Osteocyte (in vitro differentiated cells): ENCODE results near the gene MRPS7. TPM values are rescaled to one million over a fixed set of nuclear protein-coding genes. Genes with fewer than 3 reads are reported as not detected.

Experiments
- DNase-seq: peaks from one replicate; pipeline ENCODE4 v3.0.0; 2021; ENCODE audit warnings: mixed read lengths; ENCODE audit not compliant: unreplicated experiment; ENCODE audit errors: extremely low spot score
- H3K27ac Mint-ChIP-seq: one replicate; pipeline ENCODE4 v1.8.0; 2021; ENCODE audit warnings: mild to moderate bottlenecking, mixed read lengths; ENCODE audit not compliant: unreplicated experiment
- H3K27me3 Mint-ChIP-seq: one replicate; pipeline ENCODE4 v1.8.0; 2021; ENCODE audit warnings: mixed read lengths; ENCODE audit not compliant: unreplicated experiment
- H3K36me3 Mint-ChIP-seq: one replicate; pipeline ENCODE4 v1.8.0; 2021; ENCODE audit warnings: mixed read lengths; ENCODE audit not compliant: unreplicated experiment
- H3K4me1 Mint-ChIP-seq: one replicate; pipeline ENCODE4 v1.8.0; 2021; ENCODE audit warnings: mixed read lengths; ENCODE audit not compliant: unreplicated experiment
- H3K4me3 Mint-ChIP-seq: one replicate; pipeline ENCODE4 v1.8.0; 2021; ENCODE audit warnings: mild to moderate bottlenecking, moderate library complexity, mixed read lengths; ENCODE audit not compliant: unreplicated experiment
- H3K9me3 Mint-ChIP-seq: one replicate; pipeline ENCODE4 v1.8.0; 2021; ENCODE audit warnings: mixed read lengths; ENCODE audit not compliant: unreplicated experiment
- CTCF ChIP-seq: fragments of 200-600 bp; sonication (generic); IDR thresholded peaks from 2 replicates; pipeline ENCODE4 v1.5.0; 2021; ENCODE audit warnings: antibody characterized with exemption, mild to moderate bottlenecking, moderate library complexity
- total RNA-seq: library from RNA; stranded (reverse); gene quantifications from 2 replicates; pipeline ENCODE4 v1.2.1, GENCODE V29; 2021

Gene MRPS7
- total RNA-seq, 1 donor from 2014 or later, result 49.6 TPM

- no peak for DNase-seq
- H3K27me3 Mint-ChIP-seq, result no peaks in the 10 kb centered on the region
- no peak overlapping the region for H3K27ac Mint-ChIP-seq
- peaks cover 5% of the 10 kb centered on the region for H3K4me1 Mint-ChIP-seq
- TF ChIP-seq CTCF, result no peak
- peaks cover 4% of the 10 kb centered on the region for H3K36me3 Mint-ChIP-seq
- H3K9me3 Mint-ChIP-seq, result no peaks in the 10 kb centered on the region
- no peak overlapping the region for H3K4me3 Mint-ChIP-seq
Observed at GRCh38 chr17:75313941-75314551, 52.4 kb downstream of the MRPS7 start.

- Mint-ChIP-seq H3K27ac (peak overlapping the region; percentile 34), H3K4me1 (no peaks in the 10 kb centered on the region), H3K4me3 (no peak overlapping the region), H3K36me3 (peaks cover 13% of the 10 kb centered on the region), H3K9me3 (no peaks in the 10 kb centered on the region), H3K27me3 (no peaks in the 10 kb centered on the region)
- no peak for TF ChIP-seq CTCF
- DNase-seq, result no peak
Observed at GRCh38 chr17:75315541-75316243, 54.0 kb downstream of the MRPS7 start.

Other genes with a start within 250 kb of the MRPS7 start
- 22.4 and 25.1 TPM in 2 replicates for gene MRPL58, start 249.2 kb upstream of the MRPS7 start, total RNA-seq
- gene ATP5PD, start 214.9 kb upstream of the MRPS7 start, total RNA-seq, result 195 and 212 TPM in 2 replicates
- 22.3 and 23.7 TPM in 2 replicates for gene KCTD2, start 214.7 kb upstream of the MRPS7 start, total RNA-seq
- gene SLC16A5, start 173.9 kb upstream of the MRPS7 start, total RNA-seq, result 7.0 and 7.6 TPM in 2 replicates
- gene ARMC7, start 151.9 kb upstream of the MRPS7 start, total RNA-seq, result 12.8 and 13.6 TPM in 2 replicates
- gene NT5C, start 130.1 kb upstream of the MRPS7 start, total RNA-seq, result 45.6 and 48.2 TPM in 2 replicates
- 89.7 and 95.9 TPM in 2 replicates for gene JPT1, start 107.4 kb upstream of the MRPS7 start, total RNA-seq
- gene SUMO2, start 78.9 kb upstream of the MRPS7 start, total RNA-seq, result 472 and 483 TPM in 2 replicates
- 58.1 and 61.1 TPM in 2 replicates for gene NUP85, start 56.2 kb upstream of the MRPS7 start, total RNA-seq
- gene GGA3, start 273 bp upstream of the MRPS7 start, total RNA-seq, result 34.3 and 34.6 TPM in 2 replicates
- 25.4 and 27.9 TPM in 2 replicates for gene MIF4GD, start 9.4 kb downstream of the MRPS7 start, total RNA-seq
- gene SLC25A19, start 27.6 kb downstream of the MRPS7 start, total RNA-seq, result 8.6 and 12.3 TPM in 2 replicates
- 59.1 and 61.8 TPM in 2 replicates for gene GRB2, start 143.8 kb downstream of the MRPS7 start, total RNA-seq
- gene TMEM94, start 194.8 kb downstream of the MRPS7 start, total RNA-seq, result 71.2 and 78.4 TPM in 2 replicates